ENCODE measurements around the gene STXBP1. TPM values are rescaled to one million over a fixed set of nuclear protein-coding genes. Genes with fewer than 3 reads are reported as not detected.

The STXBP1 gene
- total RNA-seq, 1 donor from 2014 or later = 53.3 TPM

DNA sequence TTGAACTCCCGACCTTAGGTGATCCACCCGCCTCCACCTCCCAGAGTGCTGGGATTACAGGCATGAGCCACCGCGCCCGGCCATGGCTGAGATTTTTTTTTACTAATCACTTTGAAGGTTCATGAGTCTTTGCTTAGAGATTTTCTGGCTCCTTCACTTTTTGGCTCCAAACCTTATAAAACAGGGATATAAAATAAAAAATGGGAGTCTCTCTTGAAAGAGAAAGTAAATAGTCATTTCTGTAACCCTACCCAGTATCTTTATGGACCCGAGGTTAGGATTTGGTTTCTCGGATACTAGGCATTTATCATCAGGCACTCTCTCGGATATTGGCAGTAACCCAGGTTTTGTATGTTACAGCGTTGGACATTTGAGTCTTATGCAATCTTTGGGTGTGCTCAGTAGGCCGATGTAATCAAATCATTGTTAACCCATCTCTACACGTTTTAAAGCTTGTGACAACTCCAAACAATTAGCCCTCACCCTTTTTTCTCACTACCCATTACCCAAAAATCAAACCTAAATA, 25.3 kb downstream of the STXBP1 start:
- H3K4me1 Mint-ChIP-seq = peaks cover 18% of the 10 kb centered on the region
- H3K27me3 Mint-ChIP-seq (ENCODE audit: low read depth) = no peaks in the 10 kb centered on the region
- no peaks in the 10 kb centered on the region for H3K36me3 Mint-ChIP-seq (ENCODE audit: low read depth)
- H3K27ac Mint-ChIP-seq (ENCODE audit: unreplicated experiment) = no peak overlapping the region
- no peak for DNase-seq (ENCODE audit: low read depth, low spot score)
- no peak overlapping the region for H3K4me3 Mint-ChIP-seq
- H3K9me3 Mint-ChIP-seq = no peaks in the 10 kb centered on the region
- TF ChIP-seq CTCF (conservative IDR thresholded peaks at IDR 0.05) = no peak

- Mint-ChIP-seq H3K36me3 (ENCODE audit: low read depth) (no peaks in the 10 kb centered on the region), H3K4me3 (no peak overlapping the region), H3K9me3 (no peaks in the 10 kb centered on the region), H3K27me3 (ENCODE audit: low read depth) (no peaks in the 10 kb centered on the region), H3K27ac (ENCODE audit: unreplicated experiment) (no peak overlapping the region), H3K4me1 (peaks cover 4% of the 10 kb centered on the region)
- no peak for DNase-seq (ENCODE audit: low read depth, low spot score)
- TF ChIP-seq CTCF (conservative IDR thresholded peaks at IDR 0.05) = no peak
Measured at GRCh38 chr9:127640908-127641545, 28.9 kb downstream of the STXBP1 start.

DNA sequence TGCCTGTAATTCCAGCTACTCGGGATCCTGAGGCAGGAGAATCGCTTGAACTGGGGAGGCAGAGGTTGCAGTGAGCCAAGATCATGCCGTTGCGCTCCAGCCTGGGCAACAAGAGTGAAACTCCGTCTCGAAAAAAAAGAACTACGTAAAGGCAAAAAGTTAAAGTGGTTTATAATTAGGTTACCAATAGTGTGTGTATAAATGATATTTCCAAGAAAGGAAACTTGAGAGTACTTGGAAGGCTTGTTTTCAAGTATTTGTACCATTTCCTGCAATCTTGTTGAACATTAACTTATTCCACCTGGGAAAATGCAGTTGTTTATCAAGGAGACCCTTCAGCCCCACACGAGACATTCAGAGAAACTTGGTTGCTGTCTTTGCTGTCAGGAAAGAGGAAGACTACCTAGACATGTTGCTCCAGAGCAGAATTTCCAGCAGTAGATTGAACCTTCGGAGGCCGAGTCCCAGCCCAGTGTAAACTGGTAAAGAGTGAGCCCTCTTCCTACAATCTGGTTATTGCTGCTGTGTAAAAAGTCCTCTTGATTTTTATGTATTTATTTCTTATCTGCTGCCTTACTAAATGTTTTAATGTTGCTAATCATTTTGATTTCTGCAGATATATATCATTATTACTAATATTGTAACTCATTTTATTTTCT, 30.1 kb downstream of the STXBP1 start:
- no peak overlapping the region for H3K4me3 Mint-ChIP-seq
- H3K9me3 Mint-ChIP-seq = no peaks in the 10 kb centered on the region
- H3K36me3 Mint-ChIP-seq (ENCODE audit: low read depth) = no peaks in the 10 kb centered on the region
- H3K27ac Mint-ChIP-seq (ENCODE audit: unreplicated experiment) = no peak overlapping the region
- no peak for DNase-seq (ENCODE audit: low read depth, low spot score)
- no peak for TF ChIP-seq CTCF (conservative IDR thresholded peaks at IDR 0.05)
- no peaks in the 10 kb centered on the region for H3K27me3 Mint-ChIP-seq (ENCODE audit: low read depth)
- H3K4me1 Mint-ChIP-seq = no peaks in the 10 kb centered on the region

GRCh38 chr9:127644146-127644827, 32.2 kb downstream of the STXBP1 start:
- Mint-ChIP-seq H3K36me3 (ENCODE audit: low read depth) (no peaks in the 10 kb centered on the region), H3K27me3 (ENCODE audit: low read depth) (no peaks in the 10 kb centered on the region), H3K27ac (ENCODE audit: unreplicated experiment) (no peak overlapping the region), H3K4me1 (no peaks in the 10 kb centered on the region), H3K9me3 (no peaks in the 10 kb centered on the region), H3K4me3 (no peak overlapping the region)
- DNase-seq (ENCODE audit: low read depth, low spot score) = no peak
- no peak for TF ChIP-seq CTCF (conservative IDR thresholded peaks at IDR 0.05)

GRCh38 chr9:127644943-127645342, 32.9 kb downstream of the STXBP1 start:
- Mint-ChIP-seq H3K4me3 (no peak overlapping the region), H3K36me3 (ENCODE audit: low read depth) (no peaks in the 10 kb centered on the region), H3K27me3 (ENCODE audit: low read depth) (no peaks in the 10 kb centered on the region), H3K4me1 (no peaks in the 10 kb centered on the region), H3K27ac (ENCODE audit: unreplicated experiment) (no peak overlapping the region), H3K9me3 (no peaks in the 10 kb centered on the region)
- TF ChIP-seq CTCF (conservative IDR thresholded peaks at IDR 0.05) = no peak
- no peak for DNase-seq (ENCODE audit: low read depth, low spot score)

All from neural crest cell (in vitro differentiated cells).